PFSK-1 (cell line): ENCODE data around the gene ERCC1.

Experiments used
- POLR2AphosphoS5 ChIP-seq: IDR thresholded peaks from 2 replicates; pipeline ENCODE4 v1.6.1; 2012; ENCODE audit warnings: low read depth, mild to moderate bottlenecking, control low read depth, low read length, moderate library complexity
- SIN3A ChIP-seq: IDR thresholded peaks from 2 replicates; pipeline ENCODE4 v1.6.1; 2012; ENCODE audit warnings: mild to moderate bottlenecking, low read length, moderate library complexity, borderline replicate concordance; ENCODE audit not compliant: insufficient read depth
- TAF1 ChIP-seq: IDR thresholded peaks from 2 replicates; pipeline ENCODE4 v1.6.1; 2012; ENCODE audit warnings: low read length, control low read depth, borderline replicate concordance; ENCODE audit not compliant: insufficient read depth
- TF ChIP-seq, protein P1 (sequence below), 2 experiments: IDR thresholded peaks; 2 replicates each; pipeline versions ENCODE4 v1.6.1 to v1.8.0; 2011 to 2012; ENCODE audit warnings: low read depth in 2 of 2, low read length in 2 of 2, control low read depth in 1 of 2, inconsistent platforms in 1 of 2, mild to moderate bottlenecking in 1 of 2, moderate library complexity in 1 of 2; ENCODE audit not compliant: insufficient read depth in 1 of 2

DNA sequence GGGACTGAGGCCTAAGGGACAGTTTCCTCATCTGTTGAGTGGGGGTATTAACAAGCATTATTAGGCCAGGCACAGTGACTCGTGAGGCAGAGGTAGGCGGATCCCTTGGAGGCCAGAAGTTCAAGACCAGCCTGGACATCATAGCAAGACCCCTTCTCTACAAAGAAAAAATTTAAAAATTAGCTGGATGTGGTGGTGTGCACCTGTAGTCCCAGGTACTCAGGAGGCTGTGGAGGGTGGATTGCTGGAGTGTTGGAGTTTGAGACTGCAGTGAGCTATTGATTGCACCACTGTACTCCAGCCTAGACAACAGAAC is 32.7 kb upstream of the ERCC1 start:
- no peak for TF ChIP-seq SIN3A
- no peak for TF ChIP-seq POLR2AphosphoS5
- no peak for TF ChIP-seq TAF1
- TF ChIP-seq, protein P1, sequence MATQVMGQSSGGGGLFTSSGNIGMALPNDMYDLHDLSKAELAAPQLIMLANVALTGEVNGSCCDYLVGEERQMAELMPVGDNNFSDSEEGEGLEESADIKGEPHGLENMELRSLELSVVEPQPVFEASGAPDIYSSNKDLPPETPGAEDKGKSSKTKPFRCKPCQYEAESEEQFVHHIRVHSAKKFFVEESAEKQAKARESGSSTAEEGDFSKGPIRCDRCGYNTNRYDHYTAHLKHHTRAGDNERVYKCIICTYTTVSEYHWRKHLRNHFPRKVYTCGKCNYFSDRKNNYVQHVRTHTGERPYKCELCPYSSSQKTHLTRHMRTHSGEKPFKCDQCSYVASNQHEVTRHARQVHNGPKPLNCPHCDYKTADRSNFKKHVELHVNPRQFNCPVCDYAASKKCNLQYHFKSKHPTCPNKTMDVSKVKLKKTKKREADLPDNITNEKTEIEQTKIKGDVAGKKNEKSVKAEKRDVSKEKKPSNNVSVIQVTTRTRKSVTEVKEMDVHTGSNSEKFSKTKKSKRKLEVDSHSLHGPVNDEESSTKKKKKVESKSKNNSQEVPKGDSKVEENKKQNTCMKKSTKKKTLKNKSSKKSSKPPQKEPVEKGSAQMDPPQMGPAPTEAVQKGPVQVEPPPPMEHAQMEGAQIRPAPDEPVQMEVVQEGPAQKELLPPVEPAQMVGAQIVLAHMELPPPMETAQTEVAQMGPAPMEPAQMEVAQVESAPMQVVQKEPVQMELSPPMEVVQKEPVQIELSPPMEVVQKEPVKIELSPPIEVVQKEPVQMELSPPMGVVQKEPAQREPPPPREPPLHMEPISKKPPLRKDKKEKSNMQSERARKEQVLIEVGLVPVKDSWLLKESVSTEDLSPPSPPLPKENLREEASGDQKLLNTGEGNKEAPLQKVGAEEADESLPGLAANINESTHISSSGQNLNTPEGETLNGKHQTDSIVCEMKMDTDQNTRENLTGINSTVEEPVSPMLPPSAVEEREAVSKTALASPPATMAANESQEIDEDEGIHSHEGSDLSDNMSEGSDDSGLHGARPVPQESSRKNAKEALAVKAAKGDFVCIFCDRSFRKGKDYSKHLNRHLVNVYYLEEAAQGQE (IDR thresholded peaks at IDR 0.05; ENCODE audit: insufficient read depth in 1 of 2, low read depth in 2 of 2, low read length in 2 of 2): no peak
